HepG2 (cell line): ENCODE measurements around the gene CENPP. TPM values are rescaled to one million over a fixed set of nuclear protein-coding genes. Genes with fewer than 3 reads are reported as not detected.

Experiments used
- CCDC6 ChIP-seq: sonication (generic); formaldehyde crosslinking; IDR thresholded peaks from 2 replicates; pipeline ENCODE4 v1.8.1; 2022; ENCODE audit warnings: mild to moderate bottlenecking, missing genetic modification reagents, moderate library complexity
- CENPT ChIP-seq: sonication (generic); formaldehyde crosslinking; IDR thresholded peaks from 2 replicates; pipeline ENCODE4 v1.8.0; 2022; ENCODE audit warnings: low read depth, mild to moderate bottlenecking, moderate library complexity, missing genetic modification reagents
- ESRRA ChIP-seq: sonication (generic); formaldehyde crosslinking; IDR thresholded peaks from 2 replicates; pipeline ENCODE4 v1.5.1; 2020; ENCODE audit warnings: mild to moderate bottlenecking, low read depth, missing genetic modification reagents
- GATA4 ChIP-seq: sonication (generic); IDR thresholded peaks from 2 replicates; pipeline ENCODE4 v1.6.1; 2016; ENCODE audit warnings: antibody characterized with exemption, low read depth, borderline replicate concordance
- HMG20A ChIP-seq: IDR thresholded peaks from 2 replicates; pipeline ENCODE4 v1.6.1; 2016; ENCODE audit warnings: borderline replicate concordance
- MED8 ChIP-seq: sonication (generic); formaldehyde crosslinking; IDR thresholded peaks from 2 replicates; pipeline ENCODE4 v1.8.1; 2023; ENCODE audit warnings: mild to moderate bottlenecking, missing genetic modification reagents; ENCODE audit not compliant: insufficient replicate concordance
- MEIS1 ChIP-seq: sonication (generic); formaldehyde crosslinking; IDR thresholded peaks from 2 replicates; pipeline ENCODE4 v1.9.0; 2021; ENCODE audit warnings: mild to moderate bottlenecking, missing genetic modification reagents, moderate library complexity, borderline replicate concordance
- PHF20 ChIP-seq: sonication (generic); formaldehyde crosslinking; IDR thresholded peaks from 2 replicates; pipeline ENCODE4 v1.5.0; 2020; ENCODE audit warnings: mild to moderate bottlenecking, missing genetic modification reagents
- TRIM24 ChIP-seq: sonication (generic); formaldehyde crosslinking; IDR thresholded peaks from 2 replicates; pipeline ENCODE4 v1.8.0; 2022; ENCODE audit warnings: mild to moderate bottlenecking, missing genetic modification reagents
- ZNF383 ChIP-seq: sonication (generic); formaldehyde crosslinking; IDR thresholded peaks from 2 replicates; pipeline ENCODE4 v1.4.0; 2020; ENCODE audit warnings: missing genetic modification reagents, mild to moderate bottlenecking, borderline replicate concordance
- ZNF564 ChIP-seq: sonication (generic); formaldehyde crosslinking; IDR thresholded peaks from 2 replicates; pipeline ENCODE4 v1.8.1; 2023; ENCODE audit warnings: mild to moderate bottlenecking, missing genetic modification reagents
- ZNF780A ChIP-seq: sonication (generic); formaldehyde crosslinking; IDR thresholded peaks from 2 replicates; pipeline ENCODE4 v1.8.0; 2022; ENCODE audit warnings: mild to moderate bottlenecking, missing genetic modification reagents, moderate library complexity
- polyA plus RNA-seq, 8 experiments: library from polyadenylated mRNA; depleted of rRNA in 3 of 8; stranded (reverse) in 7 of 8; unstranded in 1 of 8; fragments of >200 nt; fragmentation: Illumina TruSeq in 4 of 8; extraction: Trizol in 4 of 8; gene quantifications; 2 replicates each; pipeline versions ENCODE4 v1.2.1 to v1.2.3, GENCODE V29; 2011 to 2016; ENCODE audit warnings: low read depth in 4 of 8, missing spikeins in 1 of 8, mixed read lengths in 1 of 8; ENCODE audit not compliant: insufficient read depth in 1 of 8
- total RNA-seq, 5 experiments: library from RNA; depleted of rRNA; stranded (reverse); fragments of >200 nt; fragmentation: Illumina TruSeq; extraction: Trizol; gene quantifications; 2 replicates each; pipeline ENCODE4 v1.2.3, GENCODE V29; 2016; ENCODE audit warnings: low read depth in 1 of 5
- TF ChIP-seq, protein P1 (sequence below): sonication (generic); formaldehyde crosslinking; IDR thresholded peaks from 2 replicates; pipeline ENCODE4 v1.5.0; 2020; ENCODE audit warnings: mild to moderate bottlenecking, missing genetic modification reagents, borderline replicate concordance
- TF ChIP-seq, protein P2 (sequence below): sonication (generic); formaldehyde crosslinking; IDR thresholded peaks from 2 replicates; pipeline ENCODE4 v1.4.0; 2020; ENCODE audit warnings: missing genetic modification reagents, mild to moderate bottlenecking, borderline replicate concordance
- TF ChIP-seq, protein P3 (sequence below): IDR thresholded peaks from 2 replicates; pipeline ENCODE4 v1.6.1; 2018; ENCODE audit warnings: missing genetic modification reagents
- TF ChIP-seq, protein P4 (sequence below): sonication (generic); formaldehyde crosslinking; IDR thresholded peaks from 2 replicates; pipeline ENCODE4 v1.5.0; 2020; ENCODE audit warnings: mild to moderate bottlenecking, missing genetic modification reagents, borderline replicate concordance
- TF ChIP-seq, protein P5 (sequence below): sonication (generic); IDR thresholded peaks from 2 replicates; pipeline ENCODE4 v1.6.1; 2016; ENCODE audit warnings: low read depth, borderline replicate concordance
- TF ChIP-seq, protein P6 (sequence below): sonication (generic); formaldehyde crosslinking; IDR thresholded peaks from 2 replicates; pipeline ENCODE4 v1.8.0; 2022; ENCODE audit warnings: missing genetic modification reagents, low read depth, mild to moderate bottlenecking, borderline replicate concordance

CENPP gene
- total and polyA plus RNA-seq, 2 of the 13 experiments (the other 11 are each of a cell fraction or from before 2014, with no cell fraction given): 2.0 to 11.4 TPM

DNA sequence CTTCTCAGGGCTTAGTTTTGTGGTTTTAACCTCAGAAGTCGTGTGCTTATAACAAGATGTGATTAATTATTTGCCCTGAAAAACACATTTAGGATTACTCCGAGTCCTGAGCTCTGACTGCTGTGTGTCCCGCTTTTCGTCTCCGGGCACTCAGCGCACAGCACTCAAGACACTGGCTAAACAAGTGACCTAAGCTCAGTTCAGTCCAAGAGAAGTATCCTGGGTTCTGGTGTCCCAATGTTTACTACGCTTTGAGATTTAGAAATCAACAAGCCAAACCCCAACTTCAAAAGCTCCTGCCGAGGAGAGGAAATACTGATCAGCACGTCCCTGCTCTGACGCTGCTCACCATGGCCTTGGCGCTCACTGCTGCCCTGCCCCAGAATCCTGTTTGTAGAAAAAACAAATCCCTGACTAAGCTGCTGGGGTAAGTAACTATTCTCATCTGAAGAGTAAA is 290.9 kb downstream of the CENPP start (continued):
- TF ChIP-seq, protein P1, sequence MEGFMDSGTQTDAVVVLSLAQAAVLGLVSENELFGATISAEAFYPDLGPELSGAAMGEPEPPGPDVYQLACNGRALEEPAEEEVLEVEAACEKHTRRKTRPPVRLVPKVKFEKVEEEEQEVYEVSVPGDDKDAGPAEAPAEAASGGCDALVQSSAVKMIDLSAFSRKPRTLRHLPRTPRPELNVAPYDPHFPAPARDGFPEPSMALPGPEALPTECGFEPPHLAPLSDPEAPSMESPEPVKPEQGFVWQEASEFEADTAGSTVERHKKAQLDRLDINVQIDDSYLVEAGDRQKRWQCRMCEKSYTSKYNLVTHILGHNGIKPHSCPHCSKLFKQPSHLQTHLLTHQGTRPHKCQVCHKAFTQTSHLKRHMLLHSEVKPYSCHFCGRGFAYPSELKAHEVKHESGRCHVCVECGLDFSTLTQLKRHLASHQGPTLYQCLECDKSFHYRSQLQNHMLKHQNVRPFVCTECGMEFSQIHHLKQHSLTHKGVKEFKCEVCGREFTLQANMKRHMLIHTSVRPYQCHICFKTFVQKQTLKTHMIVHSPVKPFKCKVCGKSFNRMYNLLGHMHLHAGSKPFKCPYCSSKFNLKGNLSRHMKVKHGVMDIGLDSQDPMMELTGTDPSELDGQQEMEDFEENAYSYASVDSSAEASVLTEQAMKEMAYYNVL: no peak
- TF ChIP-seq GATA4 (peak; percentile 68; the same call in 1 of the 2 replicates), PHF20 (no peak), TRIM24 (CRISPR knock-in tag) (no peak), ESRRA (no peak; the same call in 1 of the 2 replicates), HMG20A (peak; percentile 67; the same call in 1 of the 2 replicates), ZNF564 (CRISPR knock-in tag) (no peak), ZNF780A (CRISPR knock-in tag) (no peak), MEIS1 (peak; percentile 52; the same call in 1 of the 2 replicates), CCDC6 (no peak), MED8 (no peak), ZNF383 (CRISPR knock-in tag) (no peak), CENPT (CRISPR knock-in tag) (no peak)
- TF ChIP-seq, protein P2, sequence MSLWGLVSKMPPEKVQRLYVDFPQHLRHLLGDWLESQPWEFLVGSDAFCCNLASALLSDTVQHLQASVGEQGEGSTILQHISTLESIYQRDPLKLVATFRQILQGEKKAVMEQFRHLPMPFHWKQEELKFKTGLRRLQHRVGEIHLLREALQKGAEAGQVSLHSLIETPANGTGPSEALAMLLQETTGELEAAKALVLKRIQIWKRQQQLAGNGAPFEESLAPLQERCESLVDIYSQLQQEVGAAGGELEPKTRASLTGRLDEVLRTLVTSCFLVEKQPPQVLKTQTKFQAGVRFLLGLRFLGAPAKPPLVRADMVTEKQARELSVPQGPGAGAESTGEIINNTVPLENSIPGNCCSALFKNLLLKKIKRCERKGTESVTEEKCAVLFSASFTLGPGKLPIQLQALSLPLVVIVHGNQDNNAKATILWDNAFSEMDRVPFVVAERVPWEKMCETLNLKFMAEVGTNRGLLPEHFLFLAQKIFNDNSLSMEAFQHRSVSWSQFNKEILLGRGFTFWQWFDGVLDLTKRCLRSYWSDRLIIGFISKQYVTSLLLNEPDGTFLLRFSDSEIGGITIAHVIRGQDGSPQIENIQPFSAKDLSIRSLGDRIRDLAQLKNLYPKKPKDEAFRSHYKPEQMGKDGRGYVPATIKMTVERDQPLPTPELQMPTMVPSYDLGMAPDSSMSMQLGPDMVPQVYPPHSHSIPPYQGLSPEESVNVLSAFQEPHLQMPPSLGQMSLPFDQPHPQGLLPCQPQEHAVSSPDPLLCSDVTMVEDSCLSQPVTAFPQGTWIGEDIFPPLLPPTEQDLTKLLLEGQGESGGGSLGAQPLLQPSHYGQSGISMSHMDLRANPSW (CRISPR knock-in tag): no peak
- TF ChIP-seq, protein P3, sequence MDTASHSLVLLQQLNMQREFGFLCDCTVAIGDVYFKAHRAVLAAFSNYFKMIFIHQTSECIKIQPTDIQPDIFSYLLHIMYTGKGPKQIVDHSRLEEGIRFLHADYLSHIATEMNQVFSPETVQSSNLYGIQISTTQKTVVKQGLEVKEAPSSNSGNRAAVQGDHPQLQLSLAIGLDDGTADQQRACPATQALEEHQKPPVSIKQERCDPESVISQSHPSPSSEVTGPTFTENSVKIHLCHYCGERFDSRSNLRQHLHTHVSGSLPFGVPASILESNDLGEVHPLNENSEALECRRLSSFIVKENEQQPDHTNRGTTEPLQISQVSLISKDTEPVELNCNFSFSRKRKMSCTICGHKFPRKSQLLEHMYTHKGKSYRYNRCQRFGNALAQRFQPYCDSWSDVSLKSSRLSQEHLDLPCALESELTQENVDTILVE (CRISPR knock-in tag): no peak
- TF ChIP-seq, protein P4, sequence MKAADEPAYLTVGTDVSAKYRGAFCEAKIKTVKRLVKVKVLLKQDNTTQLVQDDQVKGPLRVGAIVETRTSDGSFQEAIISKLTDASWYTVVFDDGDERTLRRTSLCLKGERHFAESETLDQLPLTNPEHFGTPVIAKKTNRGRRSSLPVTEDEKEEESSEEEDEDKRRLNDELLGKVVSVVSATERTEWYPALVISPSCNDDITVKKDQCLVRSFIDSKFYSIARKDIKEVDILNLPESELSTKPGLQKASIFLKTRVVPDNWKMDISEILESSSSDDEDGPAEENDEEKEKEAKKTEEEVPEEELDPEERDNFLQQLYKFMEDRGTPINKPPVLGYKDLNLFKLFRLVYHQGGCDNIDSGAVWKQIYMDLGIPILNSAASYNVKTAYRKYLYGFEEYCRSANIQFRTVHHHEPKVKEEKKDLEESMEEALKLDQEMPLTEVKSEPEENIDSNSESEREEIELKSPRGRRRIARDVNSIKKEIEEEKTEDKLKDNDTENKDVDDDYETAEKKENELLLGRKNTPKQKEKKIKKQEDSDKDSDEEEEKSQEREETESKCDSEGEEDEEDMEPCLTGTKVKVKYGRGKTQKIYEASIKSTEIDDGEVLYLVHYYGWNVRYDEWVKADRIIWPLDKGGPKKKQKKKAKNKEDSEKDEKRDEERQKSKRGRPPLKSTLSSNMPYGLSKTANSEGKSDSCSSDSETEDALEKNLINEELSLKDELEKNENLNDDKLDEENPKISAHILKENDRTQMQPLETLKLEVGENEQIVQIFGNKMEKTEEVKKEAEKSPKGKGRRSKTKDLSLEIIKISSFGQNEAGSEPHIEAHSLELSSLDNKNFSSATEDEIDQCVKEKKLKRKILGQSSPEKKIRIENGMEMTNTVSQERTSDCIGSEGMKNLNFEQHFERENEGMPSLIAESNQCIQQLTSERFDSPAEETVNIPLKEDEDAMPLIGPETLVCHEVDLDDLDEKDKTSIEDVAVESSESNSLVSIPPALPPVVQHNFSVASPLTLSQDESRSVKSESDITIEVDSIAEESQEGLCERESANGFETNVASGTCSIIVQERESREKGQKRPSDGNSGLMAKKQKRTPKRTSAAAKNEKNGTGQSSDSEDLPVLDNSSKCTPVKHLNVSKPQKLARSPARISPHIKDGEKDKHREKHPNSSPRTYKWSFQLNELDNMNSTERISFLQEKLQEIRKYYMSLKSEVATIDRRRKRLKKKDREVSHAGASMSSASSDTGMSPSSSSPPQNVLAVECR (CRISPR knock-in tag): peak; percentile 29; the same call in 1 of the 2 replicates
- TF ChIP-seq, protein P5, sequence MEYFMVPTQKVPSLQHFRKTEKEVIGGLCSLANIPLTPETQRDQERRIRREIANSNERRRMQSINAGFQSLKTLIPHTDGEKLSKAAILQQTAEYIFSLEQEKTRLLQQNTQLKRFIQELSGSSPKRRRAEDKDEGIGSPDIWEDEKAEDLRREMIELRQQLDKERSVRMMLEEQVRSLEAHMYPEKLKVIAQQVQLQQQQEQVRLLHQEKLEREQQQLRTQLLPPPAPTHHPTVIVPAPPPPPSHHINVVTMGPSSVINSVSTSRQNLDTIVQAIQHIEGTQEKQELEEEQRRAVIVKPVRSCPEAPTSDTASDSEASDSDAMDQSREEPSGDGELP: 0 out of 2 replicates have a peak, but pooled peaks have one; percentile 17
- TF ChIP-seq, protein P6, sequence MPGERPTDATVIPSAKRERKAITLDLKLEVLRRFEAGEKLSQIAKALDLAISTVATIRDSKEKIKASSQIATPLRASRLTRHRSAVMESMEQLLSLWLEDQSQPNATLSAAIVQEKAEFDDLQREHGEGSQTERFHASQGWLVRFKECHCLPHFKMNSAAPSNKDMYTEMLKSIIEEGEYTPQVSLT (CRISPR knock-in tag): no peak
